CD4-positive, alpha-beta T cell treated with Interleukin-6 at 100 ng/mL for 8 hours (primary cell): Measurements from ENCODE around the gene ODC1.

Experiments
- DNase-seq: peaks from one replicate; pipeline ENCODE4 v3.0.0-alpha.2; 2020; ENCODE audit warnings: mixed read lengths, low spot score

ODC1 gene

GRCh38 chr2:10433947-10434885, 13.9 kb downstream of the ODC1 start:
- no peak for DNase-seq

DNA sequence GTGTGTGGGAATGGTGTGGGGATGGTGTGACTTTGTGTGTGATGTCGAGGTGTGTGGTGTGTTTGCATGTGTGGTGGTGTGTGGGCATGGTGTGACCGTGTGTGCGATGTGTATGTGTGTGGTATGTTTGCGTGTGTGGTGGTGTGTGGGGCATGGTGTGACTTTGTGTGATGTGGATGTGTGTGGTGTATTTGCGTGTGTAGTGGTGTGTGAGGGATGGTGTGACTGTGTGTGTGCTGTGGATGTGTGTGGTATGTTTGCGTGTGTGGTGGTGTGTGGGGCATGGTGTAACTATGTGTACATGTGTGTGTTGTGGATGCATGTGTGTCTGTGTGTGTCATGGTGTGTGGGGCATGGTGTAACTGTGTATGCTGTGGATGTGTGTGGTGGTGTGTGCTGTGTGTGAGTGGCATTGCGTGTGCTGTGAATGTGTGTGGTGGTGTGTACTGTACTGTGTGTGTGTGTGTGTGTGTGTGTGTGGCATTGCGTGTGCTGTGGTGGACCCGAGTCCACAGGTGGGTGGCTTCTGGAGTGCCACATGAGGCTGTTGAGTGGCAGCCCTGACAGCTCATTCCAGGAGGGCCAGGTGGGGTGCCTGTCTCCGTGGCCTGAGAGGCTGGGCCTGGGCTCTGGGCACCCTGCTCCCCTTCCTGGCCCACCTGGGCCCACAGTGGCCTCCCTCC, 14.7 kb downstream of the ODC1 start:
- DNase-seq, result no peak

GRCh38 chr2:10432311-10433181, 15.6 kb downstream of the ODC1 start:
- DNase-seq, result no peak

DNA sequence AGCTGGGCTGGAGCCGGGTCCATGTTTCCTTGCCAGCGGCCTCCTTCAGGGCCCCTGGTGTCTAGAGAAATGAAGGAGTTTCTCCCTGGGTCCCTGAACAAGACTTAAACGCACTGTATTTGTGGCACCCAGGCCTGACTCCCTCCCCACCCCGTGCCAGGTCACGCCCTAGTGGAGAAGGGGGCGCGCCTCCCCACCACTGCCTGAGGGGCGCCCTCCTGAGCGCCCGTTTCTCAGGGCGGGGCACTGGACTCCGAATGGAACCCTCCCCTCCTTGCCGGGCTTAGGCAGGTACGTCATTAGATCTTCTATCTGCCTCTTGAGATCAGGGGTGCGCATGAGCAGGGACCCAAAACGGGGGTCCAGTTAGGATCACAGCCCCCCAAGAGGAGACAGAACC, 16.3 kb downstream of the ODC1 start:
- no peak for DNase-seq

DNA sequence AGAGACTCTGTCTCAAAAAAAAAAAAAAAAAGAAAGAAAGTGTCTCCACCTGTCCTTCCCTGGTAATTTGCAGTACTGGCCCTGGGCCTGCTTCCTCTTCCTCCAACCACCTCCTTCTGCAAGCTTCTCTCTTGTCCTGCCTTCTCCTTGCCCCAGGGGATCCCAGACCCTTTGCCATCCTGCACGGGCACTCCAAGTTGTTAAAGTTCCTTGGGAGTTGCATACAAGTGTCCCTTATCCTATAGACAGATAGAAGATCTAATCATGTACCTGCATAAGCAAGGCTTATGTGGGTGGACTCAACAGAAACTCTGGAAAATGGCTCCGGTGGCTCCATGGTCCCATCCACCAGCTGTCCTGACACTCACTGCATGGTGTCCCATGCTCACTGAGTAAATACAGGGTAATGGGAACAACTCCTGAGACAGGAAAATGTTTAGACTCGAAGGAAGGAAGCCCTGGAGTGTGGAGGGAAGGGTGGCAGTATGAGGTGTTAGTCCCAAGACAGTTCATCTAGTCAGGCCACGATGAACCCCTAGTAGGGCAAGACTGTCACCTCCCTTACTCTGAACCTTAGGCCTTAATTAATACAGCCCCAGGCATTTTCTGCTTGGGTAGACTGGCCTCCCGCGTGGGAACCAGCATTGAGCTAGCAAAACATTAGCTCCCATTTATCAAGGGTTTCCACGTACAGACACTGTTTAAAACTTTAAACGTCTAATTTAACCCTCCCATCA, 17.1 kb downstream of the ODC1 start:
- DNase-seq, result no peak

DNA sequence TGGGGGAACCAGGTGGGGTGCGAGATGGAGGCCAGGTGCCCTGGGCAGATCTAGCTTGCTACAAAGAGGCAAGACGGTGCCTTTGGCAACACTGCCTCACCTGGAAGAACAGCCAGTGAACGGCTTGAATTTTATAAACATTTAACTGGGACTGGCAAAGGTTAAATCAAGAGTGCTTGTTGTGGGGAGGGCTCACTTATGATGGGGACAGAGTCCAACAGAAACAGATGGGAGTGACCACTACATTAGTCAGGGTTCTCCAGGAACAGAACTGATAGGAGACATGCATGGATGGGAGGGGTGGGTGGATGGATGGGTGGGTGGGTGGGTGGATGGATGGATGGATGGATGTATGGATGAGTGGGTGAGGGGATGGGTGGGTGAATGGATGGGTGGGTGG, 19.2 kb downstream of the ODC1 start:
- DNase-seq, result no peak

GRCh38 chr2:10428355-10428754, 19.8 kb downstream of the ODC1 start:
- DNase-seq, result no peak

DNA sequence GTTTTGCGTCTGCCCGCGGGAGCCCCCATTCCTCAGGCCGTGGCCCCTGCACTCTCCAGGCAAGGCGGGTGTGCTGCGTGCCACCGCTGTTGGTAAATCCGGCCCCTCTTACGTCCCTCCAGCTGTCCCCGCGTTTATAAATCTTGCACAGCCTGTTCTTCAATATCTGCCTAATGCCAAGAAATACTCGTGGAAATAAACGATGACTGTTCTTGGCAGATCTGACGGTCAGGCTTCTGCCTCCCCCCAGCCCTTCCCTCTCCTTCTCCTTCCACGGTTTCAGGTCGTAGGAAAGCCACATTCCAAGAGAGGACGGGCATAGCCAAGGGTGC, 20.5 kb downstream of the ODC1 start:
- DNase-seq, result no peak

DNA sequence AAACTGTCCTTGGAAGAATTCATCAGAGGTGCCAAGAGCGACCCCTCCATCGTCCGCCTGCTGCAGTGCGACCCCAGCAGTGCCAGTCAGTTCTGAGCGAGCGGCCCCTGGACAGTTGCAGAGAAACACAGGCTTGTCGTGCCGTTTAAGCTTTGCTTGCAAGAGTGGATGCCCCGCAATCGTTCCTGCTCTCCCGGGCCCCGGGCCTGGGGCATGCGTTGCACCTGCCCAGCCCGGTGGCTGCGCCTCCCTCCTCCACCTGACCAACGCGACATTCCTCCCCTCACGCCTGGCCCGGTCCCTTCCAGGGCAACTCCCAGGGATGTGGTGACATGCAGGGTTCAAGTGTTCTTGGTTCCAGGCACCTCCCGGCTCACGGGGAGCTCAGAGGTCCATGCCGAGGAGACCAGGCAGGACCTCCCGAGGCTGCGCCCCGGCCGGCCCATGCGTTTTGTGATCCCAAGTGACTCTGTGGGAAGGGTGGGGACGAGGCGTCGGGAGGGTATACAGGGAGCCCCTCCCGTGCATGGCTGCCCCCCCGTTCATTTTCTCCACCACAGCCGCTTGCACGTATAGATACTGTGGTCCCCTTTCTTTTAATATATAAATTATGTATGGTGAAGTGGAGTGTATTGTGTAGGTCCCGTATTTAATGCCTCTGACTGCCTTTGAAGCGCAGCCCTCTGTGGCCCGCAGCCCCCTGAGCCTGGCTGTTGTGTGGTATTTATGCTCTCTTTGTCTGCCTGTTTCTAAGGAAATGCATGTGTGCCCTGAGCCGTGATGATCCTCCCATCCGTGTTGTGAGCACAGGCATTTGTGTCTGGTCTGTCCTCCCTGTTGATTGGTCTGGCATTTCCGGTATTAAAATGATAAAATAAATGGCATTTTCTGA, 21.2 kb downstream of the ODC1 start:
- DNase-seq, result no peak

DNA sequence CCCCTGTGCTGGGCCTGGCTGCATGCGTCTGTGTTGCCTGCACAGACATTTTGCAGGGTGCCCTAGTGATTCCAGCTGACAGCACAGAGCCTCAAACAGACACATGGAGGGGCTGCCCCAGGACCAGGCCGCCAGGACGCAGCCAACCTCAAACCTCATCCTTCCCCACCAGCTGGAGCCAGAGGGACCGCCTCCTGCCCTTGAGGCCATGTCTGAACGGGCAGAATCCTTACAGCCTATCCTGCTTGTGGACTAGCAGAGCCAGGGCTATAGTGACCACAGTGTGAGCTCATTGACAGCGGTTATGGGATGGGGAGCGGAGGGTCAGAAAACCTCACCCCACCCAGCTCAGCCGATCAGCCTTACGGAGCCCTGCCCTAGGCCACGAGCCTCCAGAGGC, 22.4 kb downstream of the ODC1 start:
- DNase-seq, result no peak

DNA sequence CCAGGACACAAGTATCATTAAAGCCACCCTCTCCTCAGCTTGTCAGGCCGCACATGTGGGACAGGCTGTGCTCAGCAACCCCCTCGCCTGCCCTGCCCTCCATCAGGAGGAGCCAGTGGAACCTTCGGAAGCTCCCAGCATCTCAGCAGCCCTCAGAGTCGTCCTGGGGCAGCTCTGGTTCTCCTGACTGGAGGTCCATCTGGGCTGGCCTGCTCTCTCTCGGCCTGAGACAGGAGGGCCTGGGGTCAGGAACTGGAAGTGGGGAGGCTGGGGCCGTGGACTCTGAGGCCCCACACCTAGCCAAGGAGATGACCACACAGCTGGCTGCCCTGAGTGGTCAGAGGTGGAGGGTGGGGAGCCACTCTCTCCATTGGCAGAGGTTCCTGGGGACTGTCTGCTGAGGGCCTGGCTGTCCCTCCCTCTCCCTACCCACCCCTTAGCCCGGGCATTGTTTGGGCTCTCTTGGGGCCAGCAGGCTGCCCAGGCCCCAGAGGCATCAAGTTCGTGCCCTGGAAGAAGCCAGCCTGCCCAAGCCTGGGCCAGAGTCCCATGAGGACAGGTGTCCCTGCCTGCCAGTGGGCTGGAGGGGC, 23.1 kb downstream of the ODC1 start:
- DNase-seq, result no peak

DNA sequence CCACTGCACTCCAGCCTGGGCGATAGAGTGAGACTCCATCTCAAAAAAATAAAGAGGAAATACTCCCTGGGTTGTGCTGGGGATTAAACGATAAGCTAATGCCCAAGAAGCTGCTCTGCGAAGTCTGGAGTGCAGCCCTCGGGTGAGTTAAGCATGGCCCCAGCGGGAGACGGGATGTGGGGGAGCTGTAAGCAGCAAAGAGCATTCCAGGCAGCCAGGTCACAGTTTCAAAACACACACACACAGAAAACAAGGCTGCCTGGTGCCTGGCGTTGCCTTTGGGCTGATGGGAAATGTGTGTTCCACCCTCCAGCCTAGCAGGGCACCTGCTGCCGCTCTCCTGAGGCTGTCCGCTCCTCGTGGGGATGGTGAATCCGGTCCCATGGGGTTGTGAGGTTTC, 24.1 kb downstream of the ODC1 start:
- no peak for DNase-seq

DNA sequence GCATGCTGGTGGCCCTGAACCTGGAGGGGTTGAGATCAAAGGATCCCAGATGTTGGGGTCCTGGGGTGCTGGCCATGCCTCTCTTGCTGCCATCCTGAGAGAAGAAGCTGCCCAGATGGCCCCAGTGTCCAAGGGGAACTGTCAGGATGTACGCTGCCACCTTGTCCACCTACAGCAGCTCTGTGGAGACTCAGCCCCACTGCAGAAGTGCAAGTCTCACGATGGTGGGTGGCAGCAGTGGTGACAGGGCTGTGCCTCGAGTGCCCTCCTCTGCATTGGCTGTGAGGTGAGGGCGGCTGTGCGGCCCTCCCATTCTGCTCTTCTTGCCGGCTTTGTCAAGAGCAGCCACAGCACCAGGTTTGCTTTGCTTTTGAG, 24.7 kb downstream of the ODC1 start:
- DNase-seq, result no peak

GRCh38 chr2:10422732-10423399, 25.3 kb downstream of the ODC1 start:
- no peak for DNase-seq

GRCh38 chr2:10422251-10422650, 25.9 kb downstream of the ODC1 start:
- no peak for DNase-seq

DNA sequence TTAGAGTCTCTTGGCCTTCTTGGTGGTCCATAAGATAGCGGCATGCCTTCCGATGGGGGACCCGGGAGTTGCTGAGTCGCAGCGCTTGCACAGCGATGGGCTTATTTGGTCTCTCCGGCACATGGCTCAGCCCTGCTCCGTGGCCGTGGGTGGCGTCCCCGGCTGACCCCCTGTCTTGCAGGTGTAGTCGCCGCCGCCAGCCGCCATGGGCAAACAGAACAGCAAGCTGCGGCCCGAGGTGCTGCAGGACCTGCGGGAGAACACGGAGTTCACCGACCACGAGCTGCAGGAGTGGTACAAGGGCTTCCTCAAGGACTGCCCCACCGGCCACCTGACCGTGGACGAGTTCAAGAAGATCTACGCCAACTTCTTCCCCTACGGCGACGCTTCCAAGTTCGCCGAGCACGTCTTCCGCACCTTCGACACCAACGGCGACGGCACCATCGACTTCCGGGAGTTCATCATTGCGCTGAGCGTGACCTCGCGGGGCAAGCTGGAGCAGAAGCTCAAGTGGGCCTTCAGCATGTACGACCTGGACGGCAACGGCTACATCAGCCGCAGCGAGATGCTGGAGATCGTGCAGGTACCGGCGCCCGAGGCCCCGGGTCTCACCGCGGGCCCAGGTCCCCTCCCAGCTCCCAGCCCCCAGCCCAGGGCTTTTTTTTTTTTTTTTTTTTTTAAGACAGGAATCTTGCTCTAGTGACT, 28.4 kb downstream of the ODC1 start:
- DNase-seq, result no peak

GRCh38 chr2:10417551-10418335, 30.4 kb downstream of the ODC1 start:
- no peak for DNase-seq

- no peak for DNase-seq
These were observed 32.5 kb downstream of the ODC1 start for GRCh38 chr2:10415640-10416039.

- DNase-seq, result no peak
These were observed 33.1 kb downstream of the ODC1 start for GRCh38 chr2:10415048-10415447.
